ENCODE results near the gene GPC3. TPM values are rescaled to one million over a fixed set of nuclear protein-coding genes. Genes with fewer than 3 reads are reported as not detected.

Gene GPC3
- total and polyA plus RNA-seq, 4 experiments from 2014 or later, result 0.20 to 2.4 (median 0.22) TPM; not detected in 1

DNA sequence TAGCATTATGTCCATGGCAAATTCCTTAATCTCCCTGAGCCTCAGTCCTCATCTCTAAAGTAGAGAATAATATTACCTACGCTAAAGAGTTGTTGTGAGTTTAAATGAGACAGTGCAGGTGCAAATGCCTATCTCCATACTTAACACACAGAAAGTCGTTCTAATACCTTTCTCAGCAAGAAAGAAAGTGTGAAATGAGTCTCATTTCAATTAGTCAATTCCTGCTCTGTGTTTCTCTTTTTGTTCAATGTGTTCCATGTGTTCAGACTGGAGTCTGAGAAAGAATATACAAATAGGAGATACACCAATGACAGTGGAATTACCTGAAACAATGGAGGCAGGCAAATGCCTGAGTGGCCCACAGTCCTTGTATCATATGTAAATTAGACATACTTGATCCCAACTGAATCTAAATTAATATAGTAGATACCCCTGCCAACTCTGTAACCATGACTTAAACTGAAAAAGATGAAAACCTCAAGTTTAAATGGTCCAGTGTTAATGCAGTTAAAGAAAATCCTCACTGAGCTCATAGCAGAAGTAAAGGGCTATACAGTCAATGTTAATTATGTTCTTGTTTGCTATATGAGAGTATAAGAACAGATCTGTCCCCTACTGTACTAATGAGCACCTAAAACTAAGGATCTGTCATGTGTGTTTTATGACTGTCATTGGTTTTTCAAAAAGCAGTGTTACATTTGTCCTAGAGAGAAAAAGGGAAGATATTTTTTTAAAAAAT, 68.2 kb downstream of the GPC3 start:
- H3K27me3 Mint-ChIP-seq, result no peaks in the 10 kb centered on the region
- no peak overlapping the region for H3K4me3 Mint-ChIP-seq
- ChIA-PET CTCF (ENCODE audit: partially characterized antibody) (no interaction called here), POLR2A (ENCODE audit: partially characterized antibody) (no interaction called here)
- H3K27ac Mint-ChIP-seq, result no peak overlapping the region
- Histone ChIP-seq H3K27me3 (ENCODE audit: insufficient read depth, low read length) (no peaks in the 10 kb centered on the region), H3K9me3 (ENCODE audit: control insufficient read depth in 1 of 2, low read length in 2 of 2) (no peaks in the 10 kb centered on the region), H3K36me3 (ENCODE audit: insufficient read depth, low read length) (no peaks in the 10 kb centered on the region), H3K4me1 (ENCODE audit: insufficient read depth, low read length) (peaks cover 5% of the 10 kb centered on the region), H3K4me3 (ENCODE audit: low read length in 2 of 2) (no peak overlapping the region), H3K27ac (ENCODE audit: low read depth, low read length) (no peak overlapping the region)
- H3K36me3 Mint-ChIP-seq, result no peaks in the 10 kb centered on the region
- intact Hi-C loops (cut with micrococcal nuclease), result no loop called here
- no peak for DNase-seq
- H3K4me1 Mint-ChIP-seq, result peaks cover 2 to 11% (median 5%) of the 10 kb centered on the region in 4 donors
- H3K9me3 Mint-ChIP-seq, result peaks cover 0 to 9% (median 3%) of the 10 kb centered on the region in 8 donors

DNA sequence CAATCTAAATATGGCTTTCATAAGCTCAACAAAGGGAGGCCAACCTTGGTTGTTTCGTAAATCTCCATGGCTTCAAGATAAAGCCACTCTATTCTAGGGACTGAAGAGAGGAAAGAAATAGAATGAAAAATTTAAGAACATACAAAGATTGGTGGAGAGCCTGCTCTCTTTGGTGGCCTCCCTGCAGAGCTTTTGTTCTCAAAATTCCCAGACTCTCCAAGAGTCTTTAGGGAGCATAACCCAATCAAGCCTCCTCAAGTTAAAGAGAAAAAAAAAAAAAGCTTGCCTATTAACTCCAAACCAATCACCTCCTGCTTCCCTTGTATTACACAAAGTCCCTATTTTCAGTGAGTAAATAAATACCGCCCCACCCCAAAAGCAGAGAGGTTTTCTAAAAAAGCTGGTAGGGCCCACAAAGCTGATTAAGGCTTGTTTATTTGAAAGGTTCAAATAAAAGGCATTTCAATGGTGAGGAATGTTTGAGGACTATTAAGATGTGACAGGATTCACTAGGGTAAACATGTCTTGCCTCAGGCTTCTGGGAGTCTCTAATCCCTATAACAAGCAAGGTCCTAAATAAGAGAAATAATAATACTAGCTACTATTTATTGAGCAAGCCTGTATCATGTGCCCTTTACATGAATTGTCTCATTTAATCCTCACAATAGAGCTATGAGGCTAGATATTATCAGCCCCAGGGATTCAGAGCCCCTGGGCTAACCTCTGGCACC, 71.6 kb downstream of the GPC3 start:
- Mint-ChIP-seq H3K36me3 (no peaks in the 10 kb centered on the region), H3K27ac (no peak overlapping the region), H3K4me3 (no peak overlapping the region), H3K9me3 (peaks cover 0 to 9% (median 3%) of the 10 kb centered on the region in 8 donors), H3K4me1 (no peaks in the 10 kb centered on the region), H3K27me3 (no peaks in the 10 kb centered on the region)
- H3K27ac ChIP-seq (ENCODE audit: low read depth, low read length), result no peak overlapping the region
- intact Hi-C loops (cut with micrococcal nuclease), result no loop called here
- H3K4me1 ChIP-seq (ENCODE audit: insufficient read depth, low read length), result no peaks in the 10 kb centered on the region
- ChIA-PET POLR2A (ENCODE audit: partially characterized antibody) (no interaction called here), CTCF (ENCODE audit: partially characterized antibody) (no interaction called here)
- no peaks in the 10 kb centered on the region for H3K9me3 ChIP-seq (ENCODE audit: control insufficient read depth in 1 of 2, low read length in 2 of 2)
- no peaks in the 10 kb centered on the region for H3K36me3 ChIP-seq (ENCODE audit: insufficient read depth, low read length)
- DNase-seq, result no peak
- no peak overlapping the region for H3K4me3 ChIP-seq (ENCODE audit: low read length in 2 of 2)
- no peaks in the 10 kb centered on the region for H3K27me3 ChIP-seq (ENCODE audit: insufficient read depth, low read length)

DNA sequence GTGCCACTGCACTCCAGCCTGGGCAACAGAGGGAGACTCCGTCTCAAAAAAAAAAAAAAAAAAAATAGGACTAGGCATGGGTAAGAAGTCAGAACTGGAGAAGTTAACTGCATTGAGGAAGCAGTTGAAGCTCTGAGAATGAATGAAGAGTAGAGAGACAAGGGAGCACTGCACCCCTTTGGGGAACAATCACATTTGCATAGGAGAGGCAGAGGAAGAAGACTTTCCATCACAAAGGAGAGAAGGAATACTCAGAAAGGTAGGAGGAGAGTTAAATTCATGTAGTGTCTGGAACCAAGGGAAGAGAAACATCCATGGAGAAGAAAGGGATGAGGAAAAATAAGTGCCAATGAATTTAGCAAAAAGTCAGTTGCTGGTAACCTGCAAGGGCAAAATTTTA, 72.4 kb downstream of the GPC3 start:
- H3K27ac ChIP-seq (ENCODE audit: low read depth, low read length), result no peak overlapping the region
- no peaks in the 10 kb centered on the region for H3K27me3 ChIP-seq (ENCODE audit: insufficient read depth, low read length)
- Mint-ChIP-seq H3K4me1 (no peaks in the 10 kb centered on the region), H3K36me3 (no peaks in the 10 kb centered on the region), H3K27me3 (no peaks in the 10 kb centered on the region), H3K9me3 (peaks cover 0 to 9% (median 3%) of the 10 kb centered on the region in 8 donors), H3K27ac (no peak overlapping the region), H3K4me3 (no peak overlapping the region)
- ChIA-PET CTCF (ENCODE audit: partially characterized antibody) (no interaction called here), POLR2A (ENCODE audit: partially characterized antibody) (no interaction called here)
- no peaks in the 10 kb centered on the region for H3K36me3 ChIP-seq (ENCODE audit: insufficient read depth, low read length)
- intact Hi-C loops (cut with micrococcal nuclease), result no loop called here
- no peak for DNase-seq
- H3K4me1 ChIP-seq (ENCODE audit: insufficient read depth, low read length), result no peaks in the 10 kb centered on the region
- H3K9me3 ChIP-seq (ENCODE audit: control insufficient read depth in 1 of 2, low read length in 2 of 2), result no peaks in the 10 kb centered on the region
- no peak overlapping the region for H3K4me3 ChIP-seq (ENCODE audit: low read length in 2 of 2)

- no peaks in the 10 kb centered on the region for H3K4me1 Mint-ChIP-seq
- POLR2A ChIA-PET (ENCODE audit: partially characterized antibody), result no interaction called here
- no peaks in the 10 kb centered on the region for H3K9me3 ChIP-seq (ENCODE audit: control insufficient read depth in 1 of 2, low read length in 2 of 2)
These were observed 73.4 kb downstream of the GPC3 start for GRCh38 chrX:133911825-133912495.

GRCh38 chrX:133910539-133910938, 74.9 kb downstream of the GPC3 start:
- H3K27ac Mint-ChIP-seq, result no peak overlapping the region
- H3K4me1 Mint-ChIP-seq, result no peaks in the 10 kb centered on the region
- Histone ChIP-seq H3K4me1 (ENCODE audit: insufficient read depth, low read length) (no peaks in the 10 kb centered on the region), H3K27me3 (ENCODE audit: insufficient read depth, low read length) (no peaks in the 10 kb centered on the region), H3K9me3 (ENCODE audit: control insufficient read depth in 1 of 2, low read length in 2 of 2) (no peaks in the 10 kb centered on the region), H3K27ac (ENCODE audit: low read depth, low read length) (no peak overlapping the region), H3K4me3 (ENCODE audit: low read length in 2 of 2) (no peak overlapping the region), H3K36me3 (ENCODE audit: insufficient read depth, low read length) (no peaks in the 10 kb centered on the region)
- intact Hi-C loops (cut with micrococcal nuclease), result no loop called here
- peaks cover 0 to 2% (median 0%) of the 10 kb centered on the region in 8 donors for H3K9me3 Mint-ChIP-seq
- H3K36me3 Mint-ChIP-seq, result no peaks in the 10 kb centered on the region
- ChIA-PET POLR2A (ENCODE audit: partially characterized antibody) (no interaction called here), CTCF (ENCODE audit: partially characterized antibody) (no interaction called here)
- H3K4me3 Mint-ChIP-seq, result no peak overlapping the region
- no peaks in the 10 kb centered on the region for H3K27me3 Mint-ChIP-seq
- DNase-seq, result no peak

More at GRCh38 chrX:133911825-133912495, 73.4 kb downstream of the GPC3 start:
- CTCF ChIA-PET (ENCODE audit: partially characterized antibody), result no interaction called here
- Mint-ChIP-seq H3K27ac (no peak overlapping the region), H3K9me3 (peaks cover 0 to 4% (median under 1%) of the 10 kb centered on the region in 8 donors), H3K36me3 (no peaks in the 10 kb centered on the region), H3K4me3 (no peak overlapping the region), H3K27me3 (no peaks in the 10 kb centered on the region)
- Histone ChIP-seq H3K36me3 (ENCODE audit: insufficient read depth, low read length) (no peaks in the 10 kb centered on the region), H3K27ac (ENCODE audit: low read depth, low read length) (no peak overlapping the region), H3K27me3 (ENCODE audit: insufficient read depth, low read length) (no peaks in the 10 kb centered on the region), H3K4me1 (ENCODE audit: insufficient read depth, low read length) (no peaks in the 10 kb centered on the region), H3K4me3 (ENCODE audit: low read length in 2 of 2) (no peak overlapping the region)
- no peak for DNase-seq
- intact Hi-C loops (cut with micrococcal nuclease), result no loop called here

DNA sequence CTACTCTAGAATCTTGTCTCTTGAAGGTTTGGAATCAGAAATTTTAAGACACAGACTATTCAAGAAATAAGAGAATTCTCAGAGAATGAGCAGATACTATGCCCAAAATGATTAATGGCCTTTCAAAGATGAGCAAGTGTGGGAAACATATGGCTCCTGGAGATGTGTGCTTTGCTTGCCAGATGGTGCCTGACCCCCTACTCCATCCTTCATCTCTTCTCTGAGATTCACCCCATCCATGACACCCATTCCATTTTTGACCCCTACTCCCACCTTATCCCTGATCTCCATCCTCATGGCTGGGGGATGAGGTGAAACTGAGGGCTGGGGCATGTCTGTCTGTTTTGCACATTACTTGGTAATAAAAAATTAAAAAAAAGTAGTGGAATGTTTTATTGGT, 75.5 kb downstream of the GPC3 start:
- Mint-ChIP-seq H3K4me3 (no peak overlapping the region), H3K4me1 (no peaks in the 10 kb centered on the region), H3K36me3 (no peaks in the 10 kb centered on the region), H3K27me3 (no peaks in the 10 kb centered on the region), H3K9me3 (peaks cover 0 to 2% (median 0%) of the 10 kb centered on the region in 8 donors), H3K27ac (no peak overlapping the region)
- no peak overlapping the region for H3K27ac ChIP-seq (ENCODE audit: low read depth, low read length)
- H3K4me3 ChIP-seq (ENCODE audit: low read length in 2 of 2), result no peak overlapping the region
- DNase-seq, result no peak
- no peaks in the 10 kb centered on the region for H3K9me3 ChIP-seq (ENCODE audit: control insufficient read depth in 1 of 2, low read length in 2 of 2)
- H3K36me3 ChIP-seq (ENCODE audit: insufficient read depth, low read length), result no peaks in the 10 kb centered on the region
- no peaks in the 10 kb centered on the region for H3K27me3 ChIP-seq (ENCODE audit: insufficient read depth, low read length)
- POLR2A ChIA-PET (ENCODE audit: partially characterized antibody), result no interaction called here
- CTCF ChIA-PET (ENCODE audit: partially characterized antibody), result no interaction called here
- intact Hi-C loops (cut with micrococcal nuclease), result no loop called here
- no peaks in the 10 kb centered on the region for H3K4me1 ChIP-seq (ENCODE audit: insufficient read depth, low read length)

DNA sequence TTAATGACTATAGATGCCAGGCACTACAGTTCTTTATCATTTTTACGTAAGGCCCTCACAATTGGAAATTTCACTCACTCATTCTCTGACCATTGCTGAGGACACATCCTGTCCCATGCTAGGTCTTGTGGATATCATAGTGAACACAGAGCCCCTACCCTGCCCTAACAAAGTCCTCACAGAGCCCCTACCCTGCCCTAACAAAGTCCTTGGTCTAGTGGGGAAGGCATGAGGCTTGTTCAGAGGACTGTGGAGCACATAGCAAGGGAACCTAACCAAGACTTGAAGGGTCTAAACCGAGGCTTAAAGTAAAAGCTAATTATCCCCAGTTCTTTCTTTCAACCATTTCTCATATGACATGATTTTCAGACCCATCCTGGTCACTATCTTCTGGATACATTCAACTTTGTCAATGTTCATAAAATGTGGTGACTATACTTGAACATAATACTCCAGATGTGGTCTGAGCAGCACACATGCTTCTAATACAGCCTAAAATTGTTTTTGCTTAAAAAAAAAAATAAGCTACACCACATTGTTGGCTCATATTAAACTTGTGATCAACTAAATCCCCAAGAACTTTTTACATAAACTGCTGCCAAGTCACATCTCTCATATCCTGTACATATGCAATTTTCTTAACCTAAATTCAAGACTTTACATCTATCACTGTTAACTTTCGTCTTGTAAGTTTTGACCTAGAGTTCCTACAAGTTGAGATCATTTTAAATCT, 77.0 kb downstream of the GPC3 start:
- ChIA-PET CTCF (ENCODE audit: partially characterized antibody) (no interaction called here), POLR2A (ENCODE audit: partially characterized antibody) (no interaction called here)
- H3K27me3 ChIP-seq (ENCODE audit: insufficient read depth, low read length), result no peaks in the 10 kb centered on the region
- no peak overlapping the region for H3K4me3 Mint-ChIP-seq
- no peak for DNase-seq
- no peaks in the 10 kb centered on the region for H3K4me1 ChIP-seq (ENCODE audit: insufficient read depth, low read length)
- H3K27me3 Mint-ChIP-seq, result no peaks in the 10 kb centered on the region
- H3K27ac Mint-ChIP-seq, result no peak overlapping the region
- peaks cover 0 to 2% (median 0%) of the 10 kb centered on the region in 8 donors for H3K9me3 Mint-ChIP-seq
- H3K9me3 ChIP-seq (ENCODE audit: control insufficient read depth in 1 of 2, low read length in 2 of 2), result no peaks in the 10 kb centered on the region
- H3K36me3 Mint-ChIP-seq, result no peaks in the 10 kb centered on the region
- intact Hi-C loops (cut with micrococcal nuclease), result no loop called here
- no peak overlapping the region for H3K4me3 ChIP-seq (ENCODE audit: low read length in 2 of 2)
- no peaks in the 10 kb centered on the region for H3K4me1 Mint-ChIP-seq
- no peak overlapping the region for H3K27ac ChIP-seq (ENCODE audit: low read depth, low read length)
- no peaks in the 10 kb centered on the region for H3K36me3 ChIP-seq (ENCODE audit: insufficient read depth, low read length)

All from CD4-positive, alpha-beta memory T cell (primary cell).